Activated naive CD8-positive, alpha-beta T cell treated with anti-CD3 and anti-CD28 coated beads, Interleukin-2, amount 10 ng/mL, durations not matched to agents 7 days and 5 days (primary cell): ENCODE measurements around the gene CERCAM. TPM values are rescaled to one million over a fixed set of nuclear protein-coding genes. Genes with fewer than 3 reads are reported as not detected.

Experiments
- ATAC-seq: fragments of 150-1000 bp; cut with Tn5 transposase; one replicate; pipeline ENCODE4 v1.10.0; 2021; ENCODE audit warnings: low read depth, moderate library complexity
- POLR2A ChIA-PET: fragments of 350-600 bp; sonication (Branson Sonifier 250); formaldehyde crosslinking; loops from one replicate; lab custom pipeline; 2021; ENCODE audit warnings: antibody characterized with exemption; lab: Charles Lee
- DNase-seq: peaks from one replicate; pipeline ENCODE4 v3.0.0; 2021
- H3K27ac Mint-ChIP-seq: one replicate; pipeline ENCODE4 v1.8.0; 2022; ENCODE audit warnings: mild to moderate bottlenecking, mixed read lengths
- H3K27me3 Mint-ChIP-seq: one replicate; pipeline ENCODE4 v1.8.0; 2022; ENCODE audit warnings: mild to moderate bottlenecking, moderate library complexity, mixed read lengths
- H3K36me3 Mint-ChIP-seq: one replicate; pipeline ENCODE4 v1.8.0; 2021; ENCODE audit warnings: mild to moderate bottlenecking, mixed read lengths
- H3K4me1 Mint-ChIP-seq: one replicate; pipeline ENCODE4 v1.8.0; 2021; ENCODE audit warnings: mixed read lengths
- H3K4me3 Mint-ChIP-seq: one replicate; pipeline ENCODE4 v1.8.0; 2022; ENCODE audit warnings: mild to moderate bottlenecking, moderate library complexity, mixed read lengths
- H3K9me3 Mint-ChIP-seq: one replicate; pipeline ENCODE4 v1.8.0; 2021; ENCODE audit warnings: mixed read lengths
- microRNA-seq: library from miRNA; unstranded; fragments of <30 nt; microRNA quantifications from one replicate; pipeline ENCODE4 v1.2.0, GENCODE V29; 2022
- total RNA-seq, 2 experiments: library from RNA; stranded (reverse); gene quantifications; one replicate each; pipeline ENCODE4 v1.2.3, GENCODE V29; 2021

Gene CERCAM
- total RNA-seq, 2 experiments from 2014 or later: 3.5 to 3.7 TPM

DNA sequence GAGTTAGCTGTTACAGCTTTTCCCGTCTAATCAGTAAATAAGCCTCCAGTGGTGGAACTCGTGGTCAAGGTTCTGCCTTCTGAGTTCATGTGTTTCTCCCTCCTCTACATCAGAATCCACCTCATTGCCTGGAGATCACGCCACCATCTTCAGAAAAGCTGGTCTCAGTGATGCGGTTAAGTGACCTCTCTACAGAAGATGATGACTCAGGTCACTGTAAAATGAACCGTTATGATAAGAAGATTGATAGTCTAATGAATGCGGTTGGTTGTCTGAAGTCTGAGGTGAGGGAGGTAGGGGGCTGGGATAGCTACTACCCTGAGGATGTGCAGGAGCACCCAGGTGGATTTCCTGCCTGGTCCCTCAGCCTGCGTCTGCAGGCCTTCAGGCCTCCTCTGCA is 48.4 kb downstream of the CERCAM start:
- ATAC-seq: no peak
- H3K4me1 Mint-ChIP-seq: peaks cover 2% of the 10 kb centered on the region
- no peaks in the 10 kb centered on the region for H3K9me3 Mint-ChIP-seq
- no peak overlapping the region for H3K4me3 Mint-ChIP-seq
- H3K36me3 Mint-ChIP-seq: peaks cover 16% of the 10 kb centered on the region
- H3K27ac Mint-ChIP-seq: no peak overlapping the region
- no peak for DNase-seq
- no peaks in the 10 kb centered on the region for H3K27me3 Mint-ChIP-seq
- POLR2A ChIA-PET: no interaction called here

GRCh38 chr9:128470560-128470959 is 49.9 kb downstream of the CERCAM start:
- Mint-ChIP-seq H3K27me3 (no peaks in the 10 kb centered on the region), H3K4me1 (peaks cover 2% of the 10 kb centered on the region), H3K9me3 (no peaks in the 10 kb centered on the region), H3K36me3 (peaks cover 18% of the 10 kb centered on the region), H3K27ac (peak overlapping the region; percentile 73), H3K4me3 (no peak overlapping the region)
- POLR2A ChIA-PET: no interaction called here
- ATAC-seq (no peak), DNase-seq (no peak)

DNA sequence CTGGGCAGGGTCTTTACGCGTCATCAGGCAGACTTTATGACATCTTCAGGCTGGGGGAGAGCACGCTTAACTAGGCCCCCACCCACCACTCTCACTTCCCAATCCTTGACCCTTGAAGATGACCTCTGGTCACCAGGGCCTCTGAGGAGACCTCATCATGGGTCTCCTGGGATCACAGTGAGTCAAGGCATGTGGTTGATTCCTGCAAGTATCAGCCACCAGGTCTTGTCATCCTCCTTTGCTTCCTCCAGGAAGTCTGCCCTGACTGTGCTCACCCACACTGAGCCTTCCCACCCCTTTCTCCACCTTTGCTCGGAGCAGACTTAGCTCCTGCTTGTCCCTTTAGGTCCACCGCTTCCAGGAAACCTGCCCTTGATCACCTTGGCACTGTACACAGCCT is 52.4 kb downstream of the CERCAM start:
- Mint-ChIP-seq H3K27ac (no peak overlapping the region), H3K36me3 (peaks cover 22% of the 10 kb centered on the region), H3K4me3 (no peak overlapping the region), H3K9me3 (no peaks in the 10 kb centered on the region), H3K4me1 (peaks cover 2% of the 10 kb centered on the region), H3K27me3 (no peaks in the 10 kb centered on the region)
- POLR2A ChIA-PET: no interaction called here
- no peak for DNase-seq
- no peak for ATAC-seq

GRCh38 chr9:128475867-128476266 is 55.2 kb downstream of the CERCAM start:
- Mint-ChIP-seq H3K36me3 (peaks cover 25% of the 10 kb centered on the region), H3K9me3 (no peaks in the 10 kb centered on the region), H3K27ac (no peak overlapping the region), H3K4me1 (no peaks in the 10 kb centered on the region), H3K4me3 (no peak overlapping the region), H3K27me3 (no peaks in the 10 kb centered on the region)
- DNase-seq (no peak), ATAC-seq (no peak)
- POLR2A ChIA-PET: no interaction called here

DNA sequence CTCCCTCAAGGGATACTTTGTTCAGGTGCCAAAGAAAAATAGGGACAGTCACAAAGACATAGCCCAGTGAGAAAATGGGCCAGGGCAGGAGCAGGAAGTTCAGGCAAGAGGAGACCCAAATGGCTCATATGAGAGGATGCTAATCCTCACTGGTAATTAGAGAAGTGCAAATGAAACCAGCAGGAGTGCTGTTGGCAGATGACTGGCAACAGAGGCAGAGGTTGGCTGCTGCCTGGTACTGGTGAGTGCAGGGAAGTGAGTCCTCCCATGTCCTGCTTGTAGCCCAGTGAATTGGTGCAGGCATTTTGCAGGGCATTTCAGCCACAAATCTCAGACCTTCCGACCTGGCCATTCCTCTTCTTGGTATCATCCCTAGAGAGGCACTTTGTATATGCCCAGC is 58.6 kb downstream of the CERCAM start:
- POLR2A ChIA-PET: interaction anchor here (0.6 kb wide), 1 partner anchor 549 kb away, joined by 5 read pairs; the partner anchor contains the start of gene SH3GLB2
- H3K27ac Mint-ChIP-seq: no peak overlapping the region

DNA sequence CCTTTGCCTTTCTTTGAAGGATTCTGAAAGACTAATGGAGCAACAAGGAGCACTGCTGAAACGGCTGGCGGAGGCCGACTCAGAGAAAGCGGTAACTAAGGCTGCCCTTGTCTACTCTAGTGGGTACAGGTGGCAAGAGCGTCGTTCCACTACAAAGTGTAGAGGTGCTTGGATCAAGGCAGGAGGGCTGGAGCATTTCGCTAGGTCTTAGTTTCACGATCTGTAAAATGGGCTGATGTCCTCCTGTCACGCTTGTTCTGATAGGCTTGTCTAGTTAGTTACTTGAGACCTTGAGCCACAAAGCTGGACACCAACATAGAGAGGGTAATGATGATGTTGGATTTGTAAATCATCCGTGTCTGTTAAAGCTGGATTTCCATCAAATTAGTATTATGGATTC is 60.9 kb downstream of the CERCAM start:
- no peak for DNase-seq
- Mint-ChIP-seq H3K4me3 (no peak overlapping the region), H3K27ac (no peak overlapping the region), H3K36me3 (peaks cover 26% of the 10 kb centered on the region), H3K9me3 (no peaks in the 10 kb centered on the region), H3K4me1 (no peaks in the 10 kb centered on the region), H3K27me3 (no peaks in the 10 kb centered on the region)
- no peak for ATAC-seq
- POLR2A ChIA-PET: no interaction called here

More for the DNA sequence above, 58.6 kb downstream of the CERCAM start:
- H3K36me3 Mint-ChIP-seq: peaks cover 27% of the 10 kb centered on the region
- no peaks in the 10 kb centered on the region for H3K27me3 Mint-ChIP-seq
- no peaks in the 10 kb centered on the region for H3K4me1 Mint-ChIP-seq
- no peak overlapping the region for H3K4me3 Mint-ChIP-seq
- DNase-seq: no peak
- H3K9me3 Mint-ChIP-seq: no peaks in the 10 kb centered on the region
- no peak for ATAC-seq

- POLR2A ChIA-PET: no interaction called here
- ATAC-seq (no peak), DNase-seq (no peak)
- Mint-ChIP-seq H3K9me3 (no peaks in the 10 kb centered on the region), H3K36me3 (peaks cover 29% of the 10 kb centered on the region), H3K27me3 (no peaks in the 10 kb centered on the region), H3K27ac (no peak overlapping the region), H3K4me3 (no peak overlapping the region), H3K4me1 (no peaks in the 10 kb centered on the region)
These were observed 61.5 kb downstream of the CERCAM start for GRCh38 chr9:128482186-128482585.

GRCh38 chr9:128484686-128485413 is 64.2 kb downstream of the CERCAM start:
- no peak for ATAC-seq
- DNase-seq: no peak
- no peaks in the 10 kb centered on the region for H3K4me1 Mint-ChIP-seq
- H3K36me3 Mint-ChIP-seq: peaks cover 27% of the 10 kb centered on the region
- POLR2A ChIA-PET: interaction anchor here (0.6 kb wide), 2 partner anchors 232 to 377 kb away, joined by 3 read pairs; no protein-coding TSS in a partner anchor
- no peaks in the 10 kb centered on the region for H3K27me3 Mint-ChIP-seq
- no peak overlapping the region for H3K27ac Mint-ChIP-seq
- no peak overlapping the region for H3K4me3 Mint-ChIP-seq
- H3K9me3 Mint-ChIP-seq: no peaks in the 10 kb centered on the region

DNA sequence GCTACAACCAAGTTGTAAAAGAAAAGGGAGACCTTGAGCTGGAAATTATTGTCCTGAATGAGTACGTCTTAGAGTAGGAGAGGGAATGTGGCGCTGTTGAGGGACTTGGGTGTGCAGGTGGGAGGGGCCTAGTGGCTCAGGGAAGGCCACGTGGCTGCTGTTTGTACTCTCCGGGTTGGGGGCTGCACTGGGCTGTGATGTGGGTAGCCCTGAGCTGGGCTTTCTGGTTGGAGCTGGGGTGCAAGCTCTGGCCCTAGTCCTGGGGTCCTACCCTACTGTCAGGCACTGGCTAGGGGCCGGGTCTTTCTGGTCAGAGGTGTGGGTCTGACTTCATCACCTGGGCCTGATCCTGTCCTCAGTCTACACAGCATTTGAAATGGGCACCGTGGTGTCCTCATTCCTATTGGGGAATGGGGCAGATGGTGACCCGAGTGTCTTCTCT is 64.8 kb downstream of the CERCAM start:
- no peak overlapping the region for H3K4me3 Mint-ChIP-seq
- no peaks in the 10 kb centered on the region for H3K27me3 Mint-ChIP-seq
- ATAC-seq (no peak), DNase-seq (no peak)
- POLR2A ChIA-PET: interaction anchor here (0.6 kb wide), 2 partner anchors 232 to 377 kb away, joined by 3 read pairs; no protein-coding TSS in a partner anchor
- no peaks in the 10 kb centered on the region for H3K9me3 Mint-ChIP-seq
- H3K27ac Mint-ChIP-seq: no peak overlapping the region
- peaks cover 28% of the 10 kb centered on the region for H3K36me3 Mint-ChIP-seq
- H3K4me1 Mint-ChIP-seq: no peaks in the 10 kb centered on the region

DNA sequence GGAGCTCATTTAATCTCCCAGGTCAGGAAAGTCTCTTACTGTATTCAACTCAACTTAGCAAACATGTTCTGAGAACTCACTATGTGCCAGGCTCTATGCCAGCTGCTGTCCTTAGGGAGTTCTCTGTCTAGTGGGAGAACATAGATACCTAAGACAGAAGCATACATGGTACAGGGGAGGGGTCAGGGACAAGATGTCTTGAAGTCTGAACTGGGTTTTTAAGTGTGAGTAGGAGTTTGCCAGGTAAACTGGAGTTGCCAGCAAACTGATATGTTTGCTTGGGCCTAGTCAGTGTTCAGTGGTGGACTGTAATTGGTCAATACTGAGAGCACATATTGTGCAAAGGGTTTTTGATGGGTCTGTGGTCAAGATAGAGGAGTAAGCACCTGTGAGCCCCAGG is 65.5 kb downstream of the CERCAM start:
- ATAC-seq: no peak

More for the DNA sequence above, 65.5 kb downstream of the CERCAM start:
- no peak for DNase-seq
- H3K9me3 Mint-ChIP-seq: no peaks in the 10 kb centered on the region
- H3K4me1 Mint-ChIP-seq: no peaks in the 10 kb centered on the region
- POLR2A ChIA-PET: interaction anchor here (0.6 kb wide), 1 partner anchor 15 kb away, joined by 3 read pairs; no protein-coding TSS in a partner anchor
- H3K4me3 Mint-ChIP-seq: no peak overlapping the region
- no peak overlapping the region for H3K27ac Mint-ChIP-seq
- peaks cover 30% of the 10 kb centered on the region for H3K36me3 Mint-ChIP-seq
- H3K27me3 Mint-ChIP-seq: no peaks in the 10 kb centered on the region

Small RNA genes within 50 kb of the gene (microRNA-seq; reads per million reads assigned to microRNA genes)
- not detected for gene MIR219B

Other genes starting within 250 kb of the CERCAM start
- gene CIZ1, start 229.3 kb upstream of the CERCAM start, total RNA-seq: 100 to 1,000 TPM; 149 to 152 TPM
- 1 to 10 TPM; 1.2 to 1.4 TPM for gene DNM1, start 217.5 kb upstream of the CERCAM start, total RNA-seq
- gene GOLGA2, start 144.8 kb upstream of the CERCAM start, total RNA-seq: 10 to 100 TPM; 72.6 to 72.7 TPM
- 10 to 100 TPM; 12.3 to 14.3 TPM for gene SWI5, start 144.6 kb upstream of the CERCAM start, total RNA-seq
- gene TRUB2, start 98.4 kb upstream of the CERCAM start, total RNA-seq: 10 to 100 TPM; 18.7 to 21.0 TPM
- 10 to 100 TPM; 34.9 to 35.1 TPM for gene COQ4, start 98.0 kb upstream of the CERCAM start, total RNA-seq
- gene SLC27A4, start 80.3 kb upstream of the CERCAM start, total RNA-seq: 10 to 100 TPM; 13.6 to 13.9 TPM
- 10 to 100 TPM; 60.7 to 63.4 TPM for gene URM1, start 49.5 kb upstream of the CERCAM start, total RNA-seq
- gene ODF2, start 35.1 kb downstream of the CERCAM start, total RNA-seq: 10 to 100 TPM; 64.9 to 65.0 TPM
- 10 to 100 TPM; 39.3 to 41.6 TPM for gene GLE1, start 83.9 kb downstream of the CERCAM start, total RNA-seq
- 100 to 1,000 TPM; 355 to 358 TPM for gene SPTAN1, start 131.7 kb downstream of the CERCAM start, total RNA-seq
- gene DYNC2I2, start 236.0 kb downstream of the CERCAM start, total RNA-seq: 10 to 100 TPM; 37.7 to 40.4 TPM